Esophagus squamous epithelium (tissue), 4 donors: ENCODE measurements around the gene IGF1R.

ENCODE experiments used
- CTCF ChIP-seq, 6 experiments: fragments of 450-650 bp in 4 of 6; fragments of 200-600 bp in 2 of 6; sonication (generic) in 2 of 6; IDR thresholded peaks; one replicate each; pipeline ENCODE4 v1.5.1; 2016 to 2019; ENCODE audit warnings: antibody characterized with exemption in 6 of 6, mild to moderate bottlenecking in 4 of 6, moderate library complexity in 4 of 6
- POLR2A ChIP-seq, 4 donors: fragments of 450-650 bp; IDR thresholded peaks; one replicate each; pipeline ENCODE4 v1.6.1; 2017; ENCODE audit warnings: antibody characterized with exemption in 4 of 4, mild to moderate bottlenecking in 4 of 4, moderate library complexity in 3 of 4

GRCh38 chr15:99009741-99010330 is 361.5 kb downstream of the IGF1R start:
- TF ChIP-seq CTCF (IDR thresholded peaks at IDR 0.05) (no peak), POLR2A (IDR thresholded peaks at IDR 0.05) (no peak)
